Neural progenitor cell (in vitro differentiated cells): ENCODE data around the gene CLDN9.

Experiments
- EZH2 ChIP-seq: fragments of 200-600 bp; sonication (generic); IDR thresholded peaks from 2 replicates; pipeline ENCODE4 v1.6.1; 2017; ENCODE audit warnings: antibody characterized with exemption, mild to moderate bottlenecking, moderate library complexity
- EZH2phosphoT487 ChIP-seq: fragments of 200-600 bp; sonication (generic); IDR thresholded peaks from 2 replicates; pipeline ENCODE4 v1.6.1; 2017; ENCODE audit warnings: antibody characterized with exemption
- TF ChIP-seq, protein P1 (sequence below): fragments of 200-600 bp; sonication (generic); IDR thresholded peaks from 2 replicates; pipeline ENCODE4 v1.5.1; 2017; ENCODE audit warnings: antibody characterized with exemption, mild to moderate bottlenecking

DNA sequence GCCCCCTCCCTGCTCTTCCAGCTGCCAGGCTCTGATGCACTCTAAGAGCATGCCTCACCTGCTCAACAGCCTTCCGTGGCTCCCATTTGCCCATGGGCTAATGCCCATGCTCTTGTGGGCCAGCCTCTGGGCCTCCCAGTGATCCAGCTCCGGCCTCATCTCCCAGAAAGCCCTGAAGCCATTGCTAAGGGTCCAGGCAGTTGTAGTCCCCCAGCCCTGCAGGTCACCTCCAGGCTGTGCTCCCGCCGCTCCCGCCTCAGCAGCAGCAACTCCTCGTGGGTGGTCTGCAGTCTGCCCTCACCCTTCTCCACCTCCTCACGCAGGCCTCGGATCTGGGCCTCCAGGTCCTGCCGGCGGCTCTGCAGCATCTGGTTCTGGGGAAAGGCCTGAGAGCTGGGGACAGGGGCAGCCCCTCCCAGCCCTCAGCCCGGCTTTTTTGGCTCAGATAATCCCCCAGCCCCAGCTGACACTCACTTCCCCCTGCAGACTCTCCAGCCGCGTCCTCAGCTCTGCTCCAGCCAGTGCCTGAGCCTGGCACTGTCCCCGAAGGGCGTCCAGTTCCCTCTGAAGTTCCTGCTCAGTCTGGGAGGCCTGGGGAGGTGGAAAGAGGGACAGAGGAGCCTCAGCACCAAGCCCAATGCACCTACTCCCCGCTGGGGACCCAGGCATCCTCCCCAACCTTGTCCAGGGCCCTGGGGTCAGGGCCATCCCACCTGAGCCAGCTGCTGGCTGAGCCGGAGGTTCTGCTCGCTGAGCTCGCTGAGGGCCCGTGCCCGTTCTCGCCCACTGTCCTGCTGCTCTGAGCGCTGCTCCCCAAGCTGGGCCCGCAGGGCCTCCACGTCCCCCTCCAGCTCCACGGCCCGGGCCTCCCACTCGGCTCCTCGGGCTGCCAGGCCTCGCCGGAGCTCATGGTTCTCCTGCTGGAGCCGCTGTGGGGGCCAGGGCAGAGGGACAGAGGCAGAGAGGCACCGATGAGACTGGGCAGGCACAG is 17.8 kb downstream of the CLDN9 start:
- TF ChIP-seq, protein P1, sequence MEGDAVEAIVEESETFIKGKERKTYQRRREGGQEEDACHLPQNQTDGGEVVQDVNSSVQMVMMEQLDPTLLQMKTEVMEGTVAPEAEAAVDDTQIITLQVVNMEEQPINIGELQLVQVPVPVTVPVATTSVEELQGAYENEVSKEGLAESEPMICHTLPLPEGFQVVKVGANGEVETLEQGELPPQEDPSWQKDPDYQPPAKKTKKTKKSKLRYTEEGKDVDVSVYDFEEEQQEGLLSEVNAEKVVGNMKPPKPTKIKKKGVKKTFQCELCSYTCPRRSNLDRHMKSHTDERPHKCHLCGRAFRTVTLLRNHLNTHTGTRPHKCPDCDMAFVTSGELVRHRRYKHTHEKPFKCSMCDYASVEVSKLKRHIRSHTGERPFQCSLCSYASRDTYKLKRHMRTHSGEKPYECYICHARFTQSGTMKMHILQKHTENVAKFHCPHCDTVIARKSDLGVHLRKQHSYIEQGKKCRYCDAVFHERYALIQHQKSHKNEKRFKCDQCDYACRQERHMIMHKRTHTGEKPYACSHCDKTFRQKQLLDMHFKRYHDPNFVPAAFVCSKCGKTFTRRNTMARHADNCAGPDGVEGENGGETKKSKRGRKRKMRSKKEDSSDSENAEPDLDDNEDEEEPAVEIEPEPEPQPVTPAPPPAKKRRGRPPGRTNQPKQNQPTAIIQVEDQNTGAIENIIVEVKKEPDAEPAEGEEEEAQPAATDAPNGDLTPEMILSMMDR: no peak
- TF ChIP-seq EZH2: no peak
- no peak for TF ChIP-seq EZH2phosphoT487
